GM21381 (cell line): ENCODE data around the gene HLA-DQA1.
"Not testable (repeated sequence)": the region's sequence is repeated elsewhere in the genome, so short reads cannot be mapped to it uniquely, and the experiment has no call there.

ENCODE experiments used
- ATAC-seq: cut with Tn5 transposase; IDR thresholded peaks from one replicate; pipeline ENCODE4 v1.9.1; 2021; ENCODE audit warnings: mild to moderate bottlenecking, moderate library complexity; ENCODE audit not compliant: unreplicated experiment

The HLA-DQA1 gene

GRCh38 chr6:32621372-32621771 is 15.8 kb upstream of the HLA-DQA1 start:
- ATAC-seq, result no peak

- peak; percentile 73 for ATAC-seq
Observed at GRCh38 chr6:32622545-32623401, 14.4 kb upstream of the HLA-DQA1 start.

GRCh38 chr6:32623693-32624092 is 13.5 kb upstream of the HLA-DQA1 start:
- ATAC-seq, result no peak

GRCh38 chr6:32624565-32624964 is 12.6 kb upstream of the HLA-DQA1 start:
- no peak for ATAC-seq

- no peak for ATAC-seq
Observed at GRCh38 chr6:32625137-32625536, 12.1 kb upstream of the HLA-DQA1 start.

- ATAC-seq, result no peak
Observed at GRCh38 chr6:32627249-32627648, 10.0 kb upstream of the HLA-DQA1 start.

GRCh38 chr6:32627831-32628230 is 9.4 kb upstream of the HLA-DQA1 start:
- no peak for ATAC-seq

GRCh38 chr6:32629793-32630192 is 7.4 kb upstream of the HLA-DQA1 start:
- ATAC-seq, result not testable (repeated sequence)

GRCh38 chr6:32635526-32636123 is 1.6 kb upstream of the HLA-DQA1 start:
- no peak for ATAC-seq

GRCh38 chr6:32637883-32638282 is 677 bp downstream of the HLA-DQA1 start:
- no peak for ATAC-seq

GRCh38 chr6:32638532-32639219 is 1.5 kb downstream of the HLA-DQA1 start:
- no peak for ATAC-seq

- ATAC-seq, result no peak
Observed at GRCh38 chr6:32639440-32640394, 2.5 kb downstream of the HLA-DQA1 start.

- no peak for ATAC-seq
Observed at GRCh38 chr6:32641122-32641521, 3.9 kb downstream of the HLA-DQA1 start.

GRCh38 chr6:32641785-32642719 is 4.8 kb downstream of the HLA-DQA1 start:
- not testable (repeated sequence) for ATAC-seq

- no peak for ATAC-seq
Observed at GRCh38 chr6:32642720-32643106, 5.5 kb downstream of the HLA-DQA1 start.

- no peak for ATAC-seq
Observed at GRCh38 chr6:32643904-32644303, 6.7 kb downstream of the HLA-DQA1 start.

- no peak for ATAC-seq
Observed at GRCh38 chr6:32645047-32645703, 8.0 kb downstream of the HLA-DQA1 start.

- ATAC-seq, result no peak
Observed at GRCh38 chr6:32655203-32655710, 18.1 kb downstream of the HLA-DQA1 start.

GRCh38 chr6:32657329-32657728 is 20.1 kb downstream of the HLA-DQA1 start:
- ATAC-seq, result not testable (repeated sequence)
